HT1080 (cell line): ENCODE measurements around the gene TBCE. TPM values are rescaled to one million over a fixed set of nuclear protein-coding genes. Genes with fewer than 3 reads are reported as not detected.
"Not testable (repeated sequence)": the region's sequence is repeated elsewhere in the genome, so short reads cannot be mapped to it uniquely, and the experiment has no call there.

Experiments used
- DNase-seq: peaks from one replicate; pipeline ENCODE4 v3.0.0-alpha.2; 2015; ENCODE audit warnings: low read depth
- total RNA-seq: library from RNA; depleted of rRNA; stranded (reverse); fragments of >200 nt; shearing (Covaris generic); gene quantifications from 2 replicates; pipeline ENCODE4 v1.2.3, GENCODE V29; 2014

TBCE gene
- total RNA-seq, 1 experiment from 2014 or later, result 33.3 TPM

DNA sequence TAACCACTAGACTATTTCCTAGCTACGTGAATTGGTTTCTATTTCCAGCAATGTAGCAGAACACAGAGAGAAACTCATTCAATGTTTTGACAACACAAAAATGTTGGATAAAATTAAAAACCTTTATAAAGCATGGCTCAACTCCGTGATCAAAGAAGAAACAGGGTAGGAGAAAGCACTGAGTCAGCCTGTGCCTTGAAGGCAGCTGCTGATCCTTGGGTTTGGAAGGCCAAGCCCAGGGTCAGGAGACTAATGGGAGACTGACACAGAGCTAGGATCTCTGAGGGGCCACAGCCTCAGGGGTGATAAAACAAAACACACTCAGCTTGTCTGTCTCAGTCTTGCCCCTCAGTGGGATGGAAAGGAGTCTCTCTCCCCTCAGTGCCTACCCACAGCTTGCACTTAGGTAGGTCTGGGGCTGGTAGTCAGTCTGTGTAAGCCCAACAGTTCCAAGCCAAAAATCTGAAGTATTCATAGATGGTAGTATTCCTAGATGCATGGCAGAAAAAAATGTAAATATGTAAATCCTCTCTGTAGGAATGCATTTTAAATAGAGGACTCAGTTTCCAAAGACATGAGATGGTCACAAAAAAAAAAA is 83.8 kb downstream of the TBCE start:
- DNase-seq, result no peak

GRCh38 chr1:235454021-235454420 is 86.8 kb downstream of the TBCE start:
- no peak for DNase-seq

GRCh38 chr1:235455097-235455496 is 87.9 kb downstream of the TBCE start:
- no peak for DNase-seq

- DNase-seq, result no peak
Measured at GRCh38 chr1:235455823-235456222, 88.6 kb downstream of the TBCE start.

DNA sequence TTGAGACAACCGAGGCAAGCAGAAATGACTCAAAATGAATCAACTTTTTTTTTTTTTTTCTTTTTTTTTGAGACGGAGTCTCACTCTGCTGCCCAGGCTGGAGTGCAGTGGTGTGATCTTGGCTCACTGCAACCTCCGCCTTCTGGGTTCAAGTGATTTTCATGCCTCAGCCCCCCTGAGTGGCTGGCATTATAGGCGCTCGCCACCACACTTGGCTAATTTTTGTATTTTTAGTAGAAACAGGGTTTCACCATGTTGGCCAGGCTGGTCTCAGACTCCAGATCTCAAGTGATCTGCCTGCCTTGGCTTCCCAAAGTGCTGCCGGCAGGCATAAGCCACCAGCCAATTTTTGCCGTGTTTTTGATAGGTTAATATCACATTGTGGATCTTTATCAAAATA is 90.6 kb downstream of the TBCE start:
- not testable (repeated sequence) for DNase-seq

DNA sequence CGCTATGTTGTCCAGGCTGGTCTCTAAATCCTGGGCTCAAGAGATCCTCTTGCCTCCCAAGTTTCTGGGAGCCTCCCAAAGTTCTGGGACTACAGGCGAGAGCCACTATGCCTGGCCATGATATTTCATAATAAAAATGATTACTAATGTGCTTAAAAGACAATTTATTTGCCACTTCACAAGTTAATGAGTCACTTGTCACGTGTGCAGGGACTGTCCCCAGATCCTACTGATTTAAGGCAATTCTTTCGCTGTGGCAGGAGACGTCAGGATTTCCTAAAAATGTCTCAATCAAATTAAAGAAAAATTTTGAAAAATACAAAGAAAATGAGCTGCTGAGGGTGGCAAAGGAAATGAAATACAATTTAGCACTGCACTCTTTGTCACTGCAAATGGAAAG is 93.5 kb downstream of the TBCE start:
- DNase-seq, result no peak

GRCh38 chr1:235461954-235462353 is 94.7 kb downstream of the TBCE start:
- DNase-seq, result no peak

DNA sequence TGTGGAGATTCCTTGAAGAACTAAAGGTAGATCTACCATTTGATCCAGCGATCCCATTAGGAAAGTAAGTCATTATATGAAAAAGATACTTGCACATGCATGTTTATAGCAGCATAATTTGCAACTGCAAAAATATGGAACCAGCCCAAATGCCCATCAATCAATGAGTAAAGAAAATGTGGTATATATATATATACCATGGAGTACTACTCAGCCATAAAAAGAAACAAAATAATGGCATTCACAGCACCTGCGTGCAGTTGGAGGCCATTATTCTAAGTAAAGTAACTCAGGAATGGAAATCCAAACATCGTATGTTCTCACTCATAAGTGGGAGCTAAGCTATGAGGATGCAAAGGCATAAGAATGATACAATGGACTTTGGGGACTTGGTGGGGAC is 95.6 kb downstream of the TBCE start:
- not testable (repeated sequence) for DNase-seq

DNA sequence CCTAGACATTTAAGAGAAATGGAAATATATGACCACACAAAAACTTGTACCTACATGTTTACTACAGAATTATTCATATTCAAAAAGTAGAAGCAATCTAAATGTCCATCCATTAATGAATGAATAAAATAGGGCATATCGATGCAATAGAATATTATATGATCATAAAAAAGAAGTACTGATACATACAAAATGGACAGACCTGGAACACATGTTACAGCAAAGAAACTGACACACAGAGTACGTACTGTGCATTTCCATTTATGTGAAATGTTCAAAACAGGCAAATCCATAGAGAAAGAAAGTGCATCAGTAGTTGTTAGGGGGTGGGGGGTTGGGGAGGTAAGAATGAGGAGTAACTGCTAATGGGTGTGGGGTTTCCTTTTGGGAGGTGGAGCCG is 97.8 kb downstream of the TBCE start:
- no peak for DNase-seq

- DNase-seq, result no peak
Measured at GRCh38 chr1:235468004-235468403, 100.8 kb downstream of the TBCE start.

GRCh38 chr1:235468970-235469369 is 101.7 kb downstream of the TBCE start:
- peak; percentile 84 for DNase-seq

GRCh38 chr1:235469897-235470296 is 102.7 kb downstream of the TBCE start:
- DNase-seq, result not testable (repeated sequence)

- DNase-seq, result no peak
Measured at GRCh38 chr1:235470741-235471439, 103.7 kb downstream of the TBCE start.

- peak; percentile 11 for DNase-seq
Measured at GRCh38 chr1:235473806-235474205, 106.6 kb downstream of the TBCE start.

DNA sequence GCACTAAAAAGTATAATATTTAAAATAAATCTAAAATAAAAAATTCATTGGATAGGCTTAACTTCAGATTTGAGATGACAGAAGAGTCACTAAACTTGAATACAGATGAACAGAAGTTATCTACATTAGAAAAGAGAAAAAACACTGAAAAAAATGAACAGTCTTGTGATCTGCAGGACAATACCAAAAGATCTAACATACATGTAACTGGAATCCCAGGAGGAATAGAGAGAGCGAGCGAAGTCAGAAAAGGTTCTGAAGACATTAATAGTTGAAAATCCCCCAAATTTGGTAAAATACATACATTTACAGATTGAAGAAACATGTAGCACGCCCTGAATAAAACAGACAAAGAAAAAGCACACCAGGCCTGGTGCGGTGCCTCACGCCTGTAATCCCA is 115.9 kb downstream of the TBCE start:
- DNase-seq, result no peak

DNA sequence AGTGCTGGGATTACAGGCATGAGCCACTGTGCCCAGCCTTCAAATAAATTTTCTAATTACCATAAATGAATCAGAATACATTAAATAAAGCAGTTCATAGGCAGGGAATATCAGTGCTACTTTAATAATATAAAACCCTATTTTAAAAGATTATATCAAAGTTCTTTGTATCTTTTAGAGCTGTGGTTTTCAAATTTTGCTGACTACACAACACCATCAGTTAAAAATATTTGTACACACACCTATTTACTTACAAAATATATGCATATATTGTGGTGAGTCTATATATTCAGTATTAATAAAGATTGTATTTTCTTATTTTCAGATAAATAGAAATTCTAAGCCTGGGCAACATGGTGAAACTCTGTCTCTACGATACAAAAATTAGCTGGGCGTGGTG is 118.3 kb downstream of the TBCE start:
- DNase-seq, result no peak

DNA sequence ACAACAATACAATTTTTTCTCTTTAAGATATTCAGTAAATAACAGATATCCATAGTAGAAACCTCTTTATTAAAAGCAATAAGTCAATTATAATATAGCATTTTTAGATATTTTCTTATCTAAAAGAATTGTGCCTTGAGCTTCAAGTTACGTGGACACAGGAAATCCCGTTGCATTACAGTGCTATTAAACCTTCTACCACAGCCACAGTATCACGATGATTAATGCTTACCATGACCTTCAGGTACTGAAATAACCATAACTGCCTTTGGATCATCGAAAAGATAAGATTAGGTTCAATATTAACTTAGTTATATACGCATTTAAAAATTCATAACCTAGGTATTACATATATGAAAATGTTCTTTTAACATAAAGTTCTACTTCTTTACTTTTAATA is 119.1 kb downstream of the TBCE start:
- DNase-seq, result peak; percentile 36

- no peak for DNase-seq
Measured at GRCh38 chr1:235491644-235492043, 124.4 kb downstream of the TBCE start.

DNA sequence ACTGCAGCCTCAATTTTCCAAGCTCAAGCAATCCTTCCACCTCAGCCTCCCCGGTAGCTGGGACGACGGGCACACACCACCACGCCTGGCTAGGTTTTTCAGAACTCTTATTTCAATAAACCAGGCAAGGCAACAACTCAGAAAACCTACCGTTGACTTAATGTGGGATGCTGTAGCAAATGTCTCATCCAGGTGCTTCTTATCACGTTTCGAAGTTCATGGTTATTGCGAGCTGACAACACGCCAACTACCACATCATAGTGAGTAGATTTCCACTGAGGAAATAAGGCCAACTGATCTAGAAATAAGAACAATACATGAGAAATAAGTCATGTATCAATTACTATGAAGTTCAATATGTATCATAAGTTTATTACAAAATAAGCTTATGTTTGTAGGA is 127.3 kb downstream of the TBCE start:
- DNase-seq, result no peak

DNA sequence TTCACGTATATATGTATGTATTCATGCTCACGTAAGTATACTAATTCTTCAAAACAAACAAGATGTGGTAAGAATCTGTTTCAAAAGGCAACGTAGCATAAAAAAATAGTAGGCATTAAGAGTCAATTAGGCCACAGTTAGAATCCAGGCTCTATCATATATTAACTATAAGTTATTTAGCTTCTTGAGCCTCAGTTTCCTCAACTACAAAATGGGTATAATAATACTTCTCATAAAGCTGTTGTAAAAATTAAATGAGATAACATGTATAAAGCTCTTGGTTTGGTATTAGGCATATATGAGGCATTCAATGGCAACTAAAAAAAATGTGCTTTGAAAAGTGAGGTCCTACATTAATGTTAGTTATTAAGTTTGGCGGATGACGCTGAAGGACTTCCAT is 127.8 kb downstream of the TBCE start:
- DNase-seq, result no peak

DNA sequence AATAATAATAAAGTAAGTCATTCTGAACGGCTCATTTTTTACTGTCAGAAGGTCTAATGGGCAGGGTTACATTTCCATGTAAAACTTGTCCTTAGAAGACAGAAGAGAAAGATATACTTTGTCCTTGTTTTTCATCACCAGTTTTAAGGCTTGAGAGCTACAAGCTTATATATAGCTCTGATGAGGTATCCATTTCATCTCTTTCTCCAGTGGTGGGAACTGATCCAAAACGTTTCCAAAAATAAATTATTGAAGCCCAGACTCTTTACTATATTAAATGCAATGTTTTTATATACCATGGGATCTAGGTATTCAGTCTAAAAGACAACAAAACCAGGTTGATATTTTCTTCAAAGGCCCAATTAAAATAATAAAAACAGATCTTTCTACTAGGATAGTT is 128.3 kb downstream of the TBCE start:
- DNase-seq, result no peak

DNA sequence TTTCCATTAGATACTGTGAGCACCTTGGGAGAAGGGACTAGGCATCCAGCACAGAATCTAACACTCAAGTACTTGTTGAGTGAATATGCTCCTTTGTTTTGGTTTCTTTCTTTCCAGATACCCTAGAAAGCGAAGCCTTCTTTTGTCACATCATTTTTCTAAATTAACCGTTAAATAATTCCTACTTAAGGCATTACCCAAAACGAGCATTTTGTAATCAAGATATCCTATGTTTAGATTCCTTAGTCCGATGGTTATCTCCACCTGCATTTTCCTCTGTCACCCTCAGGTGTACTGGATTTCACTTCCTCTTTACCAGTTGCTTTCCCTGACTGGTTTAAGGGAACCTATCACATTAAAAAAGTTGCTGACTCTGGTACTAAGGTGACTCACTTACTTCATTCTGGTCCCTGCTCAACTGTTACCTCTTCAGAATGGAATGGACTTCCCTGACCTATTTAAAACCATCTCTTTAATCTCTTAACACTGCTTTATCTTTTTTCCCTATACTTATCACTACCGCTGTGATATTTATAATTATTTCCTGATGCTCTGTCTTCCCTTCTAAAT is 133.8 kb downstream of the TBCE start:
- DNase-seq, result peak; percentile 5
